Endodermal cell (in vitro differentiated cells): Measurements from ENCODE around the gene NARS2. TPM values are rescaled to one million over a fixed set of nuclear protein-coding genes. Genes with fewer than 3 reads are reported as not detected.

Experiments
- DNase-seq: peaks from one replicate; pipeline ENCODE4 v3.0.0-alpha.2; 2017
- H3K27ac ChIP-seq: 2 replicates; pipeline ENCODE4 v1.5.1; 2013; ENCODE audit warnings: mild to moderate bottlenecking, low read depth, low read length, moderate library complexity
- H3K27me3 ChIP-seq: 2 replicates; pipeline ENCODE4 v1.6.1; 2013; ENCODE audit warnings: mild to moderate bottlenecking, low read length, moderate library complexity; ENCODE audit not compliant: insufficient read depth, control insufficient read depth, poor library complexity, severe bottlenecking
- H3K36me3 ChIP-seq: 2 replicates; pipeline ENCODE4 v1.7.0; 2013; ENCODE audit warnings: mild to moderate bottlenecking, low read length, moderate library complexity; ENCODE audit not compliant: control insufficient read depth, insufficient read depth
- H3K4me1 ChIP-seq: one replicate; pipeline ENCODE4 v1.7.0; 2013; ENCODE audit warnings: low read length; ENCODE audit not compliant: control insufficient read depth, insufficient read depth
- H3K4me3 ChIP-seq: 2 replicates; pipeline ENCODE4 v1.5.1; 2013; ENCODE audit warnings: mild to moderate bottlenecking, low read length, moderate library complexity
- H3K9ac ChIP-seq: 2 replicates; pipeline ENCODE4 v1.6.1; 2013; ENCODE audit warnings: mild to moderate bottlenecking, low read length, moderate library complexity; ENCODE audit not compliant: poor library complexity, severe bottlenecking; ENCODE audit errors: extremely low read depth
- H3K9me3 ChIP-seq: 2 replicates; pipeline ENCODE4 v1.6.1; 2013; ENCODE audit warnings: mild to moderate bottlenecking, low read length, moderate library complexity; ENCODE audit not compliant: control insufficient read depth
- H3K27ac Mint-ChIP-seq: 2 replicates; pipeline ENCODE4 v1.8.0; 2020; ENCODE audit warnings: mixed read lengths
- H3K27me3 Mint-ChIP-seq: 2 replicates; pipeline ENCODE4 v1.8.0; 2021; ENCODE audit warnings: mild to moderate bottlenecking, mixed read lengths; ENCODE audit not compliant: insufficient read depth
- H3K36me3 Mint-ChIP-seq: 2 replicates; pipeline ENCODE4 v1.8.0; 2020; ENCODE audit warnings: low read depth, mixed read lengths
- H3K4me1 Mint-ChIP-seq: 2 replicates; pipeline ENCODE4 v1.8.0; 2020; ENCODE audit warnings: mixed read lengths
- H3K4me3 Mint-ChIP-seq: 2 replicates; pipeline ENCODE4 v1.8.0; 2020; ENCODE audit warnings: mild to moderate bottlenecking, moderate library complexity, mixed read lengths
- H3K9me3 Mint-ChIP-seq: 2 replicates; pipeline ENCODE4 v1.8.0; 2020; ENCODE audit warnings: mild to moderate bottlenecking, mixed read lengths
- whole genome bisulfite sequencing, 2 experiments: methylation state at CpG; one replicate each; pipeline versions ENCODE4 v1.1.5 to v1.1.7; 2013; ENCODE audit warnings: missing lambda C conversion rate in 2 of 2, mixed read lengths in 1 of 2; ENCODE audit not compliant: insufficient coverage in 1 of 2, insufficient read length in 1 of 2; 5-methylcytosine and 5-hydroxymethylcytosine counted together
- total RNA-seq, 2 donors: library from RNA; stranded (reverse); fragmentation: NEBNext Ultra II Directional in 1 of 2; extraction: Animal tissue kit (Norgen Biotek cat#: 25700) in 1 of 2; gene quantifications; 2 replicates in 1 of 2; 3 replicates in 1 of 2; pipeline ENCODE4 v1.2.1, GENCODE V29; 2021
- TF ChIP-seq, protein P1 (sequence below): fragments of 200-600 bp; sonication (generic); conservative IDR thresholded peaks from 2 replicates; pipeline ENCODE4 v1.5.0; 2021; ENCODE audit warnings: antibody characterized with exemption, mild to moderate bottlenecking

NARS2 gene
- total RNA-seq, 2 donors from 2014 or later = 45.8 to 53.7 TPM

DNA sequence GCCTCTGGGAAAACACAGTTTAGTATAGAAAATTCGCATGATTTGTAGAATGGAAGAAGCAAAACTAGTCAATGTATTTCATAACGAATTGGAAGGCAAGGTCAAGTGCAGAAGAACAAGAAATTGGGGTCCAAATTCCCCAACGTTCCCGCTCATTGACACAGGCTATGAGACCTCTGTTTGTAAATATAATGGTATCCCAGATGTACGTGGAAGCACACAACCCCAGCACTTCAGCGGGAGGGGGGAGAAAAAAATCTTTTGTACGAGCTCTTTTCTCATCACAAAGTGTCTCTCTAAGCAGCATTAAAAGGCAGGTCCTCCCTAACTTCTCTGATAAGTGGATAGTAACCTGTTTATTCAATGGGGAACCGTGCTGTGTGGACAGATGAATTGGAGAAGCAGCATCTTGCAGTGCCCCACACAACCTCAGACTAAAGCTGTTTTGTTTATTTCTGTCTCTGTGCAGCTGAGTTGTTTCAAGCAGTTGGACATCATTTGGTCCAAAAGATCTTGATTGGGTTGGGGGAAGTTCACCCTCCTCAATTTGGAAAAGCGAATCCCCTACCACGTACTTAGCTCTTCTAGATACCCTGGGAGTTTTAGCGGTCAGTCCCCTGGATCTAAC is 156.0 kb downstream of the NARS2 start:
- no peak overlapping the region for H3K27ac ChIP-seq

DNA sequence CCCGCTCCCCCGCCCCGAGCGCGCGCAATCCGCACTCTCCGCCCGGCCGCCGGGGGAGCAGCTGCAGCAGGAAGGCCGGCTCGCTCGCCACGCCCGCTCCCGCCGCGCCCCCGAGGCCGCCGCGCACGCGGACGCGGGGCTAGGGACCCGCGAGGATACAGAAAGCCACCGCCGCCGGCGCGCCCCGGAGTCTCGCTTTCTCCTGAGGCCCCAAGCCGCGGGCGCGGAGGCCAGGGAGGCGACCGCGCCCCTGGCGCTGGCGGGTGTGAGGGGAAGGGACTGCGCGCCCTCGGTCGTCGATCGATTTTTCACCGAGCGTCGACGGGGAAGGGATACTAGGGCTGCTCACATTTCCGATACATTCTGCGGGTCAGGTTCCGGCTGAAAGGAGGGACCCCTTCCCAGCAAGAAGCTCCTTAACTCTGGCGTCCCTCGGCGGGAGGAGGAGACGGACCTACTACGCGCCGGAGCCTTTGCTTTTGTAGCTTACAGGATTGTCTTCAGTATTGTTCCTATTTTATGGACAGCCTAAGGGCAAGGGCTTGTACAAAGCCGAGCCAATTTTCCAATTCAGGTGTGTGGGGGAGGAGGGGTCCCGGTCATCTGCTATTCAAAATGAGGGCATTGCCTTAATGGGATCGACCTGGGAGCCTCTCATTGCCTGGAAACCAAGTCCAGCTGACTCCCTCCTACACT is 156.6 kb downstream of the NARS2 start:
- H3K4me1 ChIP-seq = no peaks in the 10 kb centered on the region
- H3K27ac ChIP-seq = peak overlapping the region; percentile 82
- H3K27me3 ChIP-seq = no peaks in the 10 kb centered on the region
- Mint-ChIP-seq H3K4me3 (peak overlapping the region; percentile 85), H3K4me1 (peaks cover 46% of the 10 kb centered on the region), H3K36me3 (peaks cover 3% of the 10 kb centered on the region), H3K9me3 (no peaks in the 10 kb centered on the region), H3K27me3 (peaks cover 21% of the 10 kb centered on the region), H3K27ac (peak overlapping the region; percentile 83)
- H3K36me3 ChIP-seq = peaks cover 2% of the 10 kb centered on the region
- TF ChIP-seq, protein P1, sequence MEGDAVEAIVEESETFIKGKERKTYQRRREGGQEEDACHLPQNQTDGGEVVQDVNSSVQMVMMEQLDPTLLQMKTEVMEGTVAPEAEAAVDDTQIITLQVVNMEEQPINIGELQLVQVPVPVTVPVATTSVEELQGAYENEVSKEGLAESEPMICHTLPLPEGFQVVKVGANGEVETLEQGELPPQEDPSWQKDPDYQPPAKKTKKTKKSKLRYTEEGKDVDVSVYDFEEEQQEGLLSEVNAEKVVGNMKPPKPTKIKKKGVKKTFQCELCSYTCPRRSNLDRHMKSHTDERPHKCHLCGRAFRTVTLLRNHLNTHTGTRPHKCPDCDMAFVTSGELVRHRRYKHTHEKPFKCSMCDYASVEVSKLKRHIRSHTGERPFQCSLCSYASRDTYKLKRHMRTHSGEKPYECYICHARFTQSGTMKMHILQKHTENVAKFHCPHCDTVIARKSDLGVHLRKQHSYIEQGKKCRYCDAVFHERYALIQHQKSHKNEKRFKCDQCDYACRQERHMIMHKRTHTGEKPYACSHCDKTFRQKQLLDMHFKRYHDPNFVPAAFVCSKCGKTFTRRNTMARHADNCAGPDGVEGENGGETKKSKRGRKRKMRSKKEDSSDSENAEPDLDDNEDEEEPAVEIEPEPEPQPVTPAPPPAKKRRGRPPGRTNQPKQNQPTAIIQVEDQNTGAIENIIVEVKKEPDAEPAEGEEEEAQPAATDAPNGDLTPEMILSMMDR = peak; percentile 47
- H3K4me3 ChIP-seq = peak overlapping the region; percentile 93
- H3K9ac ChIP-seq = peak overlapping the region; percentile 72
- H3K9me3 ChIP-seq = no peaks in the 10 kb centered on the region
- peak; percentile 92 for DNase-seq
- 1% methylated on average over 19 to 68 of the region's 68 CpGs for WGBS, 2 experiments

More for the DNA sequence above, 156.0 kb downstream of the NARS2 start:
- no peaks in the 10 kb centered on the region for H3K36me3 ChIP-seq
- H3K27ac Mint-ChIP-seq = peak overlapping the region; percentile 83
- H3K4me3 Mint-ChIP-seq = peak overlapping the region; percentile 85
- peaks cover 3% of the 10 kb centered on the region for H3K36me3 Mint-ChIP-seq
- H3K9ac ChIP-seq = peak overlapping the region; percentile 72
- TF ChIP-seq, protein P1 = no peak
- H3K27me3 ChIP-seq = no peaks in the 10 kb centered on the region
- H3K9me3 Mint-ChIP-seq = no peaks in the 10 kb centered on the region
- DNase-seq = no peak
- 56 to 63% methylated on average over 8 to 11 of the region's 11 CpGs for WGBS, 2 experiments
- H3K27me3 Mint-ChIP-seq = peaks cover 21% of the 10 kb centered on the region
- no peaks in the 10 kb centered on the region for H3K9me3 ChIP-seq
- peaks cover 48% of the 10 kb centered on the region for H3K4me1 Mint-ChIP-seq
- H3K4me3 ChIP-seq = peak overlapping the region; percentile 93
- peaks cover 5% of the 10 kb centered on the region for H3K4me1 ChIP-seq

DNA sequence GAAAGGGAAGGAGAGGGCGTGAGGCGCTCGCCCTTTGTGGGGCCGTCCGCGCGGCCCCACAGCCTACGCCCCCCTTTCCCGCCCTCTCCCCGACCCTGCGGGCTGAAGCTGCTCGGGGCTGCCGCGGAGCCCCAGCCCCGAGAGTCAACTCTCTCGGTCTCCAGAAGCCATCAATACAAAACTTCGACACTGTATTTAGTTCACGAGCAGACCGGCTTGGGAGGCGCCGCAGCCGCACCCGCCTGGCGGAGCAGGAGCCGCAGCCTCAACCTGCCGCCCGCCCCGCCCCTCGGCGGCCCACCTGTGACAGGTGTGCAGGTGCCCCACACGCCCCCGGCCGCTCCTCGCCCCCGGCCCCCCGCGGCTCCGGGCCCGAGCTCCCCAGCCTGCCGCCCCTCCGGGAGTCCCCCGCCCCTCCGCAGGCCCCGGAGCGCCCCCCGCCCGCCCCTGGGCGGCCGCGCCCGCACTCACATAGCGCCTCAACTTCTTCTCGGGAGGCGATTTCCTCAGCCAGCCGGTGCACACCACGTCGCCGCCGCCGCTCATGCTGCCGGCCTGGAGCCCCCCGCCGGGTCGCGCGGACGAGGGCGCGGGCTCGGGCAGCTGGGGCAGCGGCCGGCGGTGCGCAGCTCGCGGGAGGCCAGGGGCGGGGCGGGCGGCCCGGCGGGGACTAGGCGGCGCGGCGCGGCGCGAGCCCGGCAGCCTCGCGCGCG is 157.3 kb downstream of the NARS2 start, which contains the start of gene GAB2:
GAB2 (minus strand) TSS at position 646 of the 713 bp plus-strand sequence; CDS start at position 546, 100 bp downstream.
- H3K36me3 Mint-ChIP-seq = peaks cover 3% of the 10 kb centered on the region
- peaks cover 43% of the 10 kb centered on the region for H3K4me1 Mint-ChIP-seq
- no peaks in the 10 kb centered on the region for H3K27me3 ChIP-seq
- peak within 1 kb of the TSS; percentile 85 for H3K4me3 Mint-ChIP-seq
- DNase-seq = peak; percentile 86
- H3K27me3 Mint-ChIP-seq = peaks cover 21% of the 10 kb centered on the region
- peak within 1 kb of the TSS; percentile 72 for H3K9ac ChIP-seq
- H3K9me3 ChIP-seq = no peaks in the 10 kb centered on the region
- TF ChIP-seq, protein P1 = peak; percentile 28
- peaks cover 9% of the 10 kb centered on the region for H3K36me3 ChIP-seq
- 0% methylated on average over 7 to 92 of the region's 93 CpGs for WGBS, 2 experiments
- H3K4me1 ChIP-seq = no peaks in the 10 kb centered on the region
- H3K4me3 ChIP-seq = peak within 1 kb of the TSS; percentile 93
- peak within 1 kb of the TSS; percentile 86 for H3K27ac ChIP-seq
- no peaks in the 10 kb centered on the region for H3K9me3 Mint-ChIP-seq
- peak within 1 kb of the TSS; percentile 95 for H3K27ac Mint-ChIP-seq
